Measurements from ENCODE around the gene STK33.

- TF ChIP-seq CTCF (IDR thresholded peaks at IDR 0.05), result no peak
- TF ChIP-seq SIN3A (IDR thresholded peaks at IDR 0.05; ENCODE audit: borderline replicate concordance, insufficient read depth, low read depth, low read length), result no peak
- no peak for TF ChIP-seq POLR2AphosphoS5 (IDR thresholded peaks at IDR 0.05; ENCODE audit: low read depth, low read length)
These were observed 231.1 kb downstream of the STK33 start for GRCh38 chr11:8362899-8363298.

All from Panc1 (cell line).